ENCODE measurements around the gene PIGC.

PIGC gene

DNA sequence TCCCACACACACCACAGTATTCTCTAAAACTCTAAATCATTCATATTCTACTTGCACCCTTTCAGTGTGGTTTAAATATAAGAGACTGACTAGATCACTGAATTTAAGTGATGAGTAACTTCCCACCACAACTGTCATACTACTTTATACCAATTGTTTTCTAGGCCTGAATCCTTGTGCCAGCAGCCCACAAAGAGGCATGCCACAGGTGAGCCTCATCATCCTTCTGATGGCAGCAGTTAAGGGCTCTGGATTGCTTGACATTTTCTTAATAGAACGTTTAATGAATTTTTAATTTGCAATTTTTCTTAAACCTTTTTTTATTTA is 13.8 kb downstream of the PIGC start:
- no peak for DNase-seq (ENCODE audit: low read depth in 2 of 2)

GRCh38 chr1:172429331-172430127 is 14.3 kb downstream of the PIGC start:
- no peak for DNase-seq (ENCODE audit: low read depth in 2 of 2)

DNA sequence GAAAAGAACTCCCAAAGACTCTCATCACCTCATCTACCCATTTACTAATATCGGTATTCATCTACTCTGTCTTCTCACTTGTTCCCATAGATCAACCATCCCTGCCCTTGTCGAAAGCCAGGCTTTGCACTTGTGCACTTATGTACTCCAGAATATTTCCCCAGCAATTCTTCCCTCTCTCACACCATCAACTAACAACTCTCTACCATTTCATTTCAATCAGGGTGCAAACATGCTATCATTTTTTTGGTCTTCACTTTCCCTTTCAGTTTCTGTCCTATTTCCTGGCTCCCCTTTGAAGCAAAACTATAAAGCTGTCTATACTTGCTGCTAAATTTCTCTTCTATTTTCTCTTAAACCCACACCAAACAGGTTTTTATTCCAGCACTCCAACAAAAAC is 16.7 kb downstream of the PIGC start:
- DNase-seq (ENCODE audit: low read depth in 2 of 2), result no peak

DNA sequence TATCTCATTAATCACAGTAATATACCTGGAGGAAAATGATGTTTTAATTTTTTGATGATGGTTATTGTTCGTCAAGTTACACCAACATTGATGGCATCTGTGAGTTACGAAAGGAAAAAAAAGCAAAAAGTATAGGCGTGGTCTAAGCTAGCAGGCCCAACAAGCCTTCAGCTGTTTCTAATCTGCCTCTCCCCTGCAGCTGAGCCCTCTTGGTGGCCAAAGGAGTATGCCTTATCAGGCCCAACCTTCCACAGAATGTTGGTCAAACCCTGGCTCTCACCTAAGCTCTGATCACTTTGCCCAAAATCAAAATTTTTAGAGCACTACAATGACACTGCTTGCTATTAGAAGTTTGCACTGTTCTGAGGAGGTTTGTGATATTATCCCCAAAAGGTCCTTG is 18.5 kb downstream of the PIGC start:
- no peak for DNase-seq (ENCODE audit: low read depth in 2 of 2)

DNA sequence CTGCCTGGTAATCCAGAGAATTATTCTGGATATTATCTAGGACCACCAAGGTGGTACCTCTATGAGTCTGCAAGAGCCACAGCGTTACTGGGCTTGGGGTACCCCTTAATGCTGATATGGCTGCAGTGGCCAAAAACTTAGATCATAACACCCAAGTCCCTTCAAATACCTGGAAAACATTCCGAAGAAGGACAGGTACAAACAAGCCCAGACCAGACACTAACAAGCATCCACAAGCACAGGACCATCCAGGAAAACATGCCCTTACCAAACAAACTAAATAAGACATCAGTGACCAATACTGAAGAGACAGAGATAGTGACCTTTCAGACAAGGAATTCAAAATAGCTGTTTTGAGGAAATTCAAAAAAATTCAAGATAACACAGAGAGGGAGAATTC is 20.5 kb downstream of the PIGC start:
- no peak for DNase-seq (ENCODE audit: low read depth in 2 of 2)

DNA sequence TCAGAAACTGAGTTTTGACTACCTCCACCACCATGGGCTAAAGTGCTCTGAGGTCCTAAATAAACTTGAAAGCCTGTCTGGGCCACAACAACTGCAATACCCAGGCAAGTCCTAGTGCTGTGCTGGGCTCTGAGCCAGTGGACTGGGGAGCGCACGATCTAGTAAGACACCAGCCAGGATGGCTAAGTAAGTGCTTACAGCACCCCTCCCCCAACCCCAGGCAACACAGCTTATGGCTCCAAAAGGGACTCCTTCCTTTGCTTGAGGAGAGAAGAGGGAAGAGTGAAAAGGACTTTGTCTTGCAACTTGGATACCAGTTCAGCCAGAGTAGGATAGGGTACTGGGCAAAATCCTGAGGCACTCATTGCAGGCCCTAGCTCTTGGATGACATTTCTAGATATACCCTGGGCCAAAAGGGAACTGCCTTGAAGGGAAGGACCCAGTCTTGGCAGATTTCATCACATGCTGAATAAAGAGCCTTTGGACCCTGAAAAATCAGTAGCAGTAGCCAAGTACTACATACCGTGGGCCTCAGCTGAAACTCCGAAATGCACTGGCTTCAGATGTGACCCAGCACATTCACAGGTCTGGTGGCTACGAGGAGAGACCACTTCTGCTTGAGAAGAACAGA is 21.8 kb downstream of the PIGC start:
- DNase-seq (ENCODE audit: low read depth in 2 of 2), result no peak

DNA sequence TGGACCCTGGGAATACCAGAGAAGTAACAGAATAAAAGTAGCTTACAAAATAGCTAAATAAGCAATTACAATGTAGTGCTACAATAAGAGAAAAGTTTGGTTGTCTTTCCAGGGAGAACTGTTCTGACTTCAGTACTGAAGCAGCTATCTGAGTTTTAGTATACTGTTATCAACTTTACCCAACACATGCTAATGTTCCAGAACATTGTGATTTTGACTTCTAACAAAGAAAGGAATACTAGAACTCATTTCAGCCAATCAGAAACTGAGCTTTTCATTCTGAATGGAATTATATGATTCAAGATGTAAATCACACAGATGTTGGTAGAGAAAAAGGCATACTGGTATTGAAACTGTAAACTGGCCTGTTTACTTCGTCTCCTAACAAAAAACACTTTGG is 23.5 kb downstream of the PIGC start, which contains the start of gene C1orf105:
TSS of gene C1orf105 (plus strand) at position 301 of the 400 bp plus-strand sequence. CDS start 201 bp downstream, outside the sequence.
- no peak for DNase-seq (ENCODE audit: low read depth in 2 of 2)

GRCh38 chr1:172417557-172417956 is 26.3 kb downstream of the PIGC start:
- no peak for DNase-seq (ENCODE audit: low read depth in 2 of 2)

DNA sequence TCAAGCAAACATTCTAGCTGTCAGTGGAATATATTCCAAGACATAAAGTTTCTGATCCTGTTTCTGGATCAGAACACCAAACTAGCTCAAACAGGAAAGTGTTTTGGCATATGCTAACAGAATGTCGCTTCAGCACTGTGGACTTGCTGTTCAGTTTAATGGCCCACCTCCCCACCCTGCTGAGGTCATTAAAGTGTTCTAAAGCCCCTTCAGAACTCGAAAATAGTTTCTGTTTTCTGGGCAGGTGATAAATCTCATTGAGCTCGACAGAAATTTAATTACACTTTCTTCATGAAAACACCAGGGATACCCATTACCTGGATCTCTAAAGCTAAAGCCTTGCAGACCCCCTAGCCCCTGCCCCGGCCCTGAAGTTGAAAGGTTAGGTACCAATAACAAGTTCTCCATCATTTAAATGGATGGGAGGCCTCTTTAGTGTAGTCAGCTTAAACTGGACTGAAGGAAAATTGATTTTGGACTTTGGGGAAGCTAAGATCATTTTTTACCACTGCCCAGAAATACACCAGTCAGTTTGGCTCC is 27.3 kb downstream of the PIGC start:
- no peak for DNase-seq (ENCODE audit: low read depth in 2 of 2)

DNA sequence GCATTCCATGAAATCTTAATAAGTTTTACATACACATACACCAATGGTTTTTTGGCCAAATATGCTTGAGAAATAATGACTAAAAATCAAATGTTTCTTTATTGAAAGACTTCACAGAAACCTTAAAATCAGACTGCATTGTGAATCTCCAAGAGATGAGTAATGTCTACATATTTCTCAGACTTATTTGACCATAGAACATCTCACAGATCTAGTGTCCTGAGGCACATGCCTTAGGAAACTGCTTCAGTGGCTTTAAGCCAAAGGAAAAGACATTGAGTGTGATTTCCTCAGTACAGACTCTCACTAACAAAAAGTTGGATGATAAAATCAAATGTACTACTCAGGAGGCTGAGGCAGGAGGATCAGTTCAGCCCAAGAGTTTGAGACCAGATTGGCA is 29.5 kb downstream of the PIGC start:
- DNase-seq (ENCODE audit: low read depth in 2 of 2), result no peak

DNA sequence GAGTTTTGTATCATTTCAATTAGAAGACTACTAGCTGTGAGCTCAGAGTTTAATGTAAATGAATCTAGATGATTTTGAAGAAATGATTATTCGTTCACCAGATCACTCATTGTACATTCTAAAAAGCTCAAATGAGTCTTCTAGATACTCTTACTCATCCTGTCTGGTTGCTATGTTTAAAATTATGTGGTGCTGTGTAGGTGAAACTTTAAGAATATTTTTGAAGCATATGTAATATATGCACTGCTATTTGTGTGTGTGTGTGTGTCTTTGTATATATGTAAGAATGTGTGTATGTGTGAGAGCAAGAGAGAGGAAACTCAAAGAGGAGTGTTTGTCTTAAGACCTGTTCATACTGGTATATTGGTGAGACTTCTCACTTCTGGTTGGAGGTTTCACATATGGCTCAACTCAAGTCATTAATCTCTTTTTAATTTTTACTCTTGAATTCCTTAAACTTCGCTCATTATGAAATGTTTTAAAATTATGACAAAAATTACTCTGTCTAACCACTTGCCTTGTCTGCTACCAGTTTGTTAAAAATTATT is 32.0 kb downstream of the PIGC start:
- no peak for DNase-seq (ENCODE audit: low read depth in 2 of 2)

GRCh38 chr1:172410027-172410426 is 33.8 kb downstream of the PIGC start:
- no peak for DNase-seq (ENCODE audit: low read depth in 2 of 2)

DNA sequence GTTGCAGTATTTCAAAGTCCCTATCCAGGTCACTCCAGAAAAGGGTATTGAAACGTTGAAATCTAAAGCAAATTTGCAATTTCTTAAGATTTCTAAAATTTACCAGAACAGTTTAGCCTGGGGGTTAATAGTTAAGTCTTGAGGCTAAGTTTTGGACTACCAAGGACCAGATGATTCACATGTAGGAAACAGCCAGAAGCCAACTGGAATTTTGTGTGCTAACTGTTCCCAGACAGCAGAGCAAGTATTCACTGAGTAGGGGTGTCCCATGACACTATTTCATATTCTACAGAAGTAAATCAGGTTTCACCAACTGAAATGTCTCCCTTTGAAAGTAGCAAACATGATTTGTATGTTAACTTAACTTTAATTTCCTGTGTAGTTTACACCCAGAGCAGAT is 34.9 kb downstream of the PIGC start:
- DNase-seq (ENCODE audit: low read depth in 2 of 2), result no peak

GRCh38 chr1:172406968-172407367 is 36.9 kb downstream of the PIGC start:
- DNase-seq (ENCODE audit: low read depth in 2 of 2), result no peak

DNA sequence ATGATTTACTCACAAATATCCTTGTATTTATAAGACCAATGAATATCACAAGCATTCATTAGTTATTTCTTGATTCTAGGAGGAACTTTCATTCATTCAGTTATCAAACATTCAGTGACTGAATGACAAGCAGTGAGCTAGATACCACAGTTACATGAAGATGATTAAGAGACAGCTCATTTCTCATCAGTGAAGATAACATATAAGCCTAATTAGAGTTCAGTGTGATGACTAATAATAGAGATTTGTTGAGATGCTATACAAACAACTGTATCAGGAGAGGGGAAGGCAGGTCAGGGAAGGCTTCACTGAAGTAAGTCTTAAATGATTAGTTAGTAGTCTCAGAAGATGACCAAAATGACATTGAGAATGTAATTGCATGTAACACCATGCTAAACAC is 38.0 kb downstream of the PIGC start:
- DNase-seq (ENCODE audit: low read depth in 2 of 2), result no peak

- no peak for DNase-seq (ENCODE audit: low read depth in 2 of 2)
Measured at GRCh38 chr1:172404121-172404520, 39.7 kb downstream of the PIGC start.

DNA sequence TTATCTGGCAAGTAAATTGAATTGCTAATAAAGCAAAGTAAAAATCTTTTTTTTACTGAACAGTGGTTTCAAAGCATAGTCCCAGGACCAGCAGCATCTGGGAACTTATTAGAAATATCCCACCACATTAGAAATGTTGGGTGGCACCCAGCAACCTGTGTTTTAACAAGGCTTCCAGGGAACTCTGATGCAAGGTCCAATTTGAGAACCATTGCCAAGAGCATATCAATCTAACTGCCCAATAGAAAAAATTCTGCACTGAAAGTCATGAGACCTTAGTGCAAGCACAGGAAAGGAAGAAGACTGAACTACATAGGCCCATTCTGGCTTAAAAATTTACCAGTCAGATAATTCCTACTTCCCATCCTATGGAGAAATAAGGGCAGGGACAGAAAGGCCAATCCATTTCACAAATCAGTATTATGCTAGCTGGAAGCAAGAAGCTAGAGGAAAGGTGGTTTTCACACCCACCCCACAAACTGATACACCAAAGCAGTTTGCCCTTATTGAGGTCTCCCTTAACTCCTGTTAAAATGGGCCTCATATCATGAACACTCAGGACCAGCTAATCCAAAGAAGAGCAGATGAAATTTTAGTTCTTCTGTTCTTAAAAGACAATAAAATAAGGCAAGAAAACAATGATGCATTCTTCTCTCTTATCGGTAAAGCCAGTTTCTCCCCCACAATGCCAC is 40.8 kb downstream of the PIGC start:
- no peak for DNase-seq (ENCODE audit: low read depth in 2 of 2)

GRCh38 chr1:172401892-172402291 is 42.0 kb downstream of the PIGC start:
- no peak for DNase-seq (ENCODE audit: low read depth in 2 of 2)

DNA sequence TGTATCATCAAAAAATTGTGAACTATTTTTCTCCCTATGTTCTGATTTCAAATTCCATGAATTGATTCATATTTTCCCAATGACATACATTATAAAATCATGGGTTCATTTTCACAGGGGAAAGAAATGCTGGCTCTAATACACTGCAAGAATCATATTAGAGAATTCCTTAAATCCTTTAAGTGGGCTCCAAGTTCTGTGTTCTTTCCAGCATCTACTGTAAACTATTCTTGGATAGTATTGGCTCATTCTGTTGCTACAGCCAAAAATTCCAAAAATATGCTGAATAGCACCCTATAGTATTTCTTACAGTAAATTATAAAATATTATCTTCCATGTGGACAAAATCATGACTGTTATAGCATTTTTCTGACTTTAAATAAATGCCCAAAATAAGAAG is 42.4 kb downstream of the PIGC start:
- DNase-seq (ENCODE audit: low read depth in 2 of 2), result no peak

GRCh38 chr1:172400722-172401105 is 43.2 kb downstream of the PIGC start:
- no peak for DNase-seq (ENCODE audit: low read depth in 2 of 2)

- DNase-seq (ENCODE audit: low read depth in 2 of 2), result no peak
Measured at GRCh38 chr1:172399756-172400721, 43.8 kb downstream of the PIGC start.

Data from stimulated activated CD8-positive, alpha-beta memory T cell treated with anti-CD3 and anti-CD28 coated beads, Interleukin-2, amount 100 ng/mL, for 1 hour (primary cell).